Neuron (in vitro differentiated cells): ENCODE measurements around the gene EIF2B2.

ENCODE experiments used
- H2AFZ ChIP-seq: one replicate; pipeline ENCODE4 v1.6.1; 2013; ENCODE audit warnings: low read depth, mild to moderate bottlenecking, inconsistent platforms, low read length, moderate library complexity
- H3K27me3 ChIP-seq: one replicate; pipeline ENCODE4 v1.6.1; 2013; ENCODE audit warnings: low read length; ENCODE audit not compliant: insufficient read depth
- H3K36me3 ChIP-seq: one replicate; pipeline ENCODE4 v1.6.1; 2013; ENCODE audit warnings: low read length; ENCODE audit not compliant: insufficient read depth
- H3K4me1 ChIP-seq: one replicate; pipeline ENCODE4 v1.6.1; 2013; ENCODE audit warnings: low read length; ENCODE audit not compliant: insufficient read depth
- H3K4me3 ChIP-seq: 2 replicates; pipeline ENCODE4 v1.5.1; 2013; ENCODE audit warnings: mild to moderate bottlenecking, low read length, moderate library complexity
- H3K9me3 ChIP-seq: one replicate; pipeline ENCODE4 v1.6.1; 2013; ENCODE audit warnings: low read length

Gene EIF2B2

DNA sequence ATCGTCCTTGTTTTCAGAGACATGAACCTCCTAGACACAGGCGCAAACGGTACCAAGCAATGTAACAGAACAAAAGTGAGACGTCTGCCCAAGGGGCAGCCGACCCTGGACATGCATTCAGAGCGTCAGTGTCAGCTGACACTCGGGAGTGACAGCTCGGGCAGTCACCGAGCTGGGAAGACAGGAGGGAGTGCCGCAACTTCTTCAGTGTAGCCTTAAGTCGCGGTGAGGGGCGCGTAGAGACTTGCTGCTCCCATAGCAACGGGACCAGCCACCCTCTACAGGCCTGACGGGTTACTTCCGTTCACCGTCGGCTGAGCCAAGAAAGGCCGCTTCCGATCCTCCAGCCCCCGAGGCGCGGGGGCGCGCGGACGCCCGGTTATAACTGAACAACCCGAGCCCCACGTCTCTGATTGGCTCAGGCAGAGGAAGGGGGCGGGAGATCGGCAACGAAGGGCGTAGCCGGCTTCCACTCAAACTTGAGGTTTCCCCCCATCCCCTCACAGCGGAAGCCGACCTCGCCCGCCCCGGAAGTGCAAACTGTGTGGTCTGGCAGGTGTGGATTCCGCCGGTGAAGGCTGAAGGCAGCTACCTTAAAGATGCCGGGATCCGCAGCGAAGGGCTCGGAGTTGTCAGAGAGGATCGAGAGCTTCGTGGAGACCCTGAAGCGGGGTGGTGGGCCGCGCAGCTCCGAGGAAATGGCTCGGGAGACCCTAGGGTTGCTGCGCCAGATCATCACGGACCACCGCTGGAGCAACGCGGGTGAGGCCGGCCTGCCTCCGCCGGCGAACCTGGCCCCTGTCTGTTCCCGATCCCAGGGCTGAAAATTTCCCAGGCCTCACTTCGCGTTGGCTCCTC lies at the start of gene EIF2B2:
Gene EIF2B2 (plus strand): TSS at position 530 of the 858 bp plus-strand sequence. CDS start 70 bp downstream, at position 600.
- H2AFZ ChIP-seq = peak within 1 kb of the TSS; percentile 83
- peak within 1 kb of the TSS; percentile 82 for H3K4me3 ChIP-seq
- peaks cover 28% of the 10 kb centered on the region for H3K36me3 ChIP-seq
- H3K27me3 ChIP-seq = no peaks in the 10 kb centered on the region
- peaks cover 9% of the 10 kb centered on the region for H3K4me1 ChIP-seq
- no peaks in the 10 kb centered on the region for H3K9me3 ChIP-seq

DNA sequence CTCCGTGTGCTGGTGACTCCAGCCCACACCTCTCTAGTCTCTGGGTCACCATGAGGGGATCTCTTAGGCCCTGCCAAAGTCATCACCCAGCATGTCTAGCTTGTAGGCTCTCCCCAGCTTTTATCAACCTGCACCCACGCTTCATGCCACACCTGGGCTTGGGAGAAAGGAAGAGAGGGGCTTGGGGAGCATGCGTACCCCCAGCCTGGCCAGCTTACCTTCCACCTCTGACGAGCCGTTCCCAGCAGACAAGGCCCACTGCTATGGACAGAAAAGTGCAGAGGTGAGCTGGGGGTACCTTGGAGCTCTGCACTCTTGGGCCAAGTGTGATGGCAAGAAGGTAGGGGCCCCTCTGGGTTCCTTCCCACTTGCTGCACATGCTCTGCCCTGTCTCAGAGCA lies 49.0 kb upstream of the EIF2B2 start:
- no peaks in the 10 kb centered on the region for H3K9me3 ChIP-seq
- H3K4me1 ChIP-seq = peaks cover 30% of the 10 kb centered on the region
- no peak overlapping the region for H2AFZ ChIP-seq
- H3K36me3 ChIP-seq = no peaks in the 10 kb centered on the region
- no peaks in the 10 kb centered on the region for H3K27me3 ChIP-seq
- H3K4me3 ChIP-seq = no peak overlapping the region

DNA sequence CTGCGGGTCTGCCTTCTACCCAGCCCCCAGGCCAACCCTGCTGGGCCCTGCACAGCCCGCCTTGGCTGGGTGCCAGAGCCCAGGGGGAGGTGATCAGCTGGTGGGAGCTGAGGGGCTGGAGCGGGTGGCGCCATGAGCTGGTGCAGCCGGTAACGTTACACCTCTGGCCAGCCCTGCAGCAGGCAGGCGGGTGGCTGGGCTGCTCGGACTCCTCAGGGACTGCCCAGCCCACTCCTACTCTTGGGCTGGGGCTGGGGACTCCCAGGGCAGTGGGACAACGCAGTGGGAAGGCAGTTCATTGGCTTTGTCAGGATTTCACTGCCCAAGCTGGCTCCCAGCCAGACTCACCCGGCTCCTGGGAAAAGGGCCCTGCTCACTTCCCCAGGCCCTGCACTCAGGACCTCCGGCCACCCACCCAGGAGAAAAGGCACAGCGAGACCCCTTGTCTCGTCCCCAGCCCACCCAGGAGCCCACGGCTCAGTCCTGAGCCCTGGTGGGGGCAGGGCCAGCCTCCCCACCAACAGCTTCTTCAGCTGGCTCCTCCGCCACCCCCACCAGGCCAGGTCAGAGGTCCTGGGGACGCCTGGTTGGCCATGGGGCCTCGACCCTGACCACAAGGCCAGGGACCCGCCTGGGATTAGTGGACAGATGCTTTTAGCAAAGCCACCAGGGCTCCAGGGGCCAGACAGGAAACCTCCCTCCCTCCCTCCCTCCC lies 48.3 kb upstream of the EIF2B2 start:
- no peaks in the 10 kb centered on the region for H3K36me3 ChIP-seq
- peaks cover 30% of the 10 kb centered on the region for H3K4me1 ChIP-seq
- no peaks in the 10 kb centered on the region for H3K9me3 ChIP-seq
- H3K4me3 ChIP-seq = no peak overlapping the region
- H3K27me3 ChIP-seq = no peaks in the 10 kb centered on the region
- H2AFZ ChIP-seq = no peak overlapping the region

DNA sequence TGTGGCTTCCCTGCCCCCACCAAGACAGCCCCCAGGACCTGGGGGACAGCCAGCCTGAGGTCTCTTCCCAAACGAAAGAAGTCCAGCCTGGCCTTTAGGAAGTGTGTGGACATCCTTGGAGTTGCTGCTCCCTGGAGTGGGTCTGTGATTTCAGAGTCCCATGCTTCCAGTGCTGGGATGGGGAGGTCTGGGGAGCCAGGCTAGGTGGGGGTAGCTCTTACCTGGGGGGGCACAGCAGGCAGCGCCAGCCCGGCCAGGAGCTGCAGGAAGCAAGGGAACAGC lies 47.8 kb upstream of the EIF2B2 start:
- Histone ChIP-seq H3K4me1 (peaks cover 30% of the 10 kb centered on the region), H2AFZ (no peak overlapping the region), H3K4me3 (no peak overlapping the region), H3K36me3 (no peaks in the 10 kb centered on the region), H3K27me3 (no peaks in the 10 kb centered on the region), H3K9me3 (no peaks in the 10 kb centered on the region)

DNA sequence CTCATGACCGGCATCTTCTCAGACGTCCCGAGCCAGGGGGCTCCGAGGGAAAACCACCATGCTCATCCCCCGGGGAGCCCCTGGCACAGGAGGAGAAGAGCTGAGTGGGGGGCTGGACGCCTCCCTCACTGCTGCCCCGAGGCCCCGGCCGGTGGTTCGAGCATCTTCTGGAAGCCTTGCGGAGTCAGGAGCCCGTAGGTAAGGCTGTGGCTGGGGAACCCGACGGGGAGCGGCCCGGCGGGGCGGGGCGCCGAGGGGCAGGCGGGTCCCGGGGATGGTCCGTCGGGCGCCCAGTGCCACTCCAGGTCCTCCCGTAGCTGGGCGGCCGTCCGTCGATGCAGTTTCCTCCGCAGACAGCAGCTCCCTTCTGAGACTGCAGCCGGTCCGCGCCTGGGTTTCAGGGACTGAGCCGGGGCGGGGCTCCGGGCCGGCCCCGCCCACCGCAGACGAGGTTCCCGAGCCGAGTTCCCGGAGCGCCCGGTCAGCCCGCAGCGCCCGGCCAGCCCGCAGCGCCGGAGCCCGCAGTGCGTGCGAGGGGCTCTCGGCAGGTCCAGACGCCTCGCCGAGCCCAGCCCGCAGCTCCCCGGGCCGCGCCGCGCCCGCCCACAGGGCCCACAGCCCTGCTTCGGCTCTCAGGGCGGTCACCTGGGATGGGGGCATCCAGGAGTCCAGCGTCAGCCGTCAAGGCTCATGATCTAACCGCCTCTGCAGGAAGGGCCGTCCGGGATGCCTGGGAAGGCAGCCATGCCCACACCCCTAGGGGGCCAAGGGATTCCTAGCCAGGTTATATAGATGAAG lies 47.3 kb upstream of the EIF2B2 start, which contains the start of gene PGF:
Gene PGF (minus strand): TSS at position 369 of the 798 bp plus-strand sequence. CDS start 355 bp downstream, at position 14.
- Histone ChIP-seq H3K27me3 (no peaks in the 10 kb centered on the region), H3K4me1 (peaks cover 30% of the 10 kb centered on the region), H3K9me3 (no peaks in the 10 kb centered on the region), H3K36me3 (no peaks in the 10 kb centered on the region), H2AFZ (peak within 1 kb of the TSS; percentile 10), H3K4me3 (no peak within 1 kb of the TSS)

DNA sequence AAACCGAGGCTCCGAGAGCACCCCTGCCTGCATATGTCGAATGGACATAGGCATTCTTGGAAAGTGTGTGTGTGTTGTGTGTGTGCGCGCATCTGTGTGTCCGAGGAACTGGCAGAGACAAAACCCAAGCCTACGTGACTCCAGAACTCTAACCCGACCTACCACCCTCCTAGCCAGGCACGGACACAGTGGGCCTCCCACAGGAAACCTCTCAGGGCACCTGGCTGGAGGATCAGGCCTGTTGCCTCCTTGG lies 46.8 kb upstream of the EIF2B2 start:
- H3K36me3 ChIP-seq = no peaks in the 10 kb centered on the region
- H3K4me3 ChIP-seq = no peak overlapping the region
- peaks cover 27% of the 10 kb centered on the region for H3K4me1 ChIP-seq
- no peak overlapping the region for H2AFZ ChIP-seq
- no peaks in the 10 kb centered on the region for H3K27me3 ChIP-seq
- no peaks in the 10 kb centered on the region for H3K9me3 ChIP-seq

DNA sequence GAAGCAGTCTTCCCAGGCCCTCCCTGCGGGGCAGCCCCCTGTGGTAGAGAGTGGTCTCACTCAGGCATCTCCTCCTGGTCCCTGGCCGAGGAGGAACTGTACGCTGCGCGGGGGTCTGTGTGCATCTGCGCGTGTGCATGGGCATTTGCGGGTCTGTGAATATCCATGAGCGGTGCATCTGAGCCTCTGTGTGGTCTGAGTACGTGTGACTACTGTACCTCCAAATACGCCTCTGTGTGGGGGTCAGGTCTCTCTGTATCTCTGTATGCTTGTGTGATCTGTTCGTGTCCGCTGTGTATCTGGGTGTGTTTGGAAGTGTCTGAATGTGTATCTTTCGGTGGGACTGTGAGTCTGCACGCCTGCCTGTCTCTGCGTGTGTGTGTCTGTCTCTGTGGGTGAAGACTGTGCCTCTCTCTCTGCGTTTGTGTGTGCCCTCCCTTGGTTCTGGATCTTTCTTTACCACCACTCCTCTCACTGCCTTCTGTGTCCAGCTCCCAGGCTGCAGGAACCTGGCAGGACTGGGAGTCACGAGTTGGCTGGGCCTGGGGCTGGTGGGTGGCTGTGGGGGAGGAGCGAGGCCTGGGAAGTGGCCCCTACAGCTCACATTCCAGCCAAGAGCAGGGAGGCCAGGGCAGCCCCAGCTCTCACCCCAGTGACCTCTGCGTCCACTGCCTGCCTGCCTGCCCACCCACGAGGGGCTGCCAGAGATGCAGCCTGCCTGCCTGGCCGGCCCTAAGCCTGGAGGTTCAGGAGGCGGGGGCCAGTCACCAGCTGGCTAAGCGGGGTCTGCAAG lies 46.2 kb upstream of the EIF2B2 start:
- Histone ChIP-seq H3K9me3 (no peaks in the 10 kb centered on the region), H3K27me3 (no peaks in the 10 kb centered on the region), H3K4me3 (no peak overlapping the region), H2AFZ (peak overlapping the region; percentile 10), H3K4me1 (peaks cover 23% of the 10 kb centered on the region), H3K36me3 (no peaks in the 10 kb centered on the region)

DNA sequence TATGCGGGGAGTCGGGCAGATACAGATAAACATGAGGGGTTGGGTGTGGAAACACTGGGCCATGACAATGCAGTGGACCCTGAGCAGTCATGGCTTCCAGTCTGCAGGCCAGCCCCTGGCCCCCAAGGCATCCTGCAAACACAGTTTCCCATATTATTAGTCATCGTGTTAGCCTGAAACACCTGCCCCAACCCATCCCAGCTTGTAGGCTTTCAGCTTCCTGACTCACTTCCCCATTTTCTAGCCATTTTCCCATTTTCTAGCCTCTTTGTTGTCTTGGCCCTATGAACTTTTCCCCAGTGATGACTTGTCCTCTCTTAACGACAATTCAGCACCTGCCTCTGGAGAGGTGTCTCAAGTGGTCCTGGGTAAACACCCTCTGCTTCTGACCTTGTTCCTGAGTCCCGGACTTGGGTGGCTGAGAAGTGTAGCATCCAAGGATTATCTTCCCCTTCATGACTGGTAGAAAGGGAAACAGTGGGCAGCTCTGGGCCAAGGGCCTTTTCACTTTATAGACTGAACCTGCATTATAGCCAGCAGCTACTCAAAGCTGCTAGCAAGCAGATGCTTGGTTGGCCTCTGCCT lies 43.0 kb upstream of the EIF2B2 start:
- Histone ChIP-seq H3K36me3 (no peaks in the 10 kb centered on the region), H2AFZ (no peak overlapping the region), H3K4me1 (peaks cover 22% of the 10 kb centered on the region), H3K9me3 (no peaks in the 10 kb centered on the region), H3K27me3 (no peaks in the 10 kb centered on the region), H3K4me3 (no peak overlapping the region)

DNA sequence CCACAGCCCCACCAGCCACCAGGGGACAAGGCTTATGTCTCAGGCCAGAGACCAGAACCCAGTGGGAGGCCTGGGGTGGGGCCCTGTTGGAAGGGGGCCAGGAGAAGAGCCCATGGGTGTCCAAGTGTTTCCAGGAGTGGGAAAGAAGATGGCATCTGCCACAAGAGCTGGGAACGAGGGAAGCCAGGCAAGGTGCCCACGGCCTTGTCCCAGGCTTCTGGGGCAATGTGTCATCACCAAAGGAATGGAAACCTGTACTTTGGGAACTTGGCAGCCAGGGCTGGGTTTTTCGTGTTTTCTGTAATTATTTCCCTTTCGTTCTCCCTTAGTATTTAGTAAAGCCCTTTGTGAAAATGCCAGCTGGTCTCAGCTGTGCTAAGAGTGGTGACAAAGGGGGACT lies 42.0 kb upstream of the EIF2B2 start:
- Histone ChIP-seq H3K27me3 (no peaks in the 10 kb centered on the region), H3K4me1 (peaks cover 19% of the 10 kb centered on the region), H3K4me3 (no peak overlapping the region), H3K9me3 (no peaks in the 10 kb centered on the region), H2AFZ (no peak overlapping the region), H3K36me3 (no peaks in the 10 kb centered on the region)

DNA sequence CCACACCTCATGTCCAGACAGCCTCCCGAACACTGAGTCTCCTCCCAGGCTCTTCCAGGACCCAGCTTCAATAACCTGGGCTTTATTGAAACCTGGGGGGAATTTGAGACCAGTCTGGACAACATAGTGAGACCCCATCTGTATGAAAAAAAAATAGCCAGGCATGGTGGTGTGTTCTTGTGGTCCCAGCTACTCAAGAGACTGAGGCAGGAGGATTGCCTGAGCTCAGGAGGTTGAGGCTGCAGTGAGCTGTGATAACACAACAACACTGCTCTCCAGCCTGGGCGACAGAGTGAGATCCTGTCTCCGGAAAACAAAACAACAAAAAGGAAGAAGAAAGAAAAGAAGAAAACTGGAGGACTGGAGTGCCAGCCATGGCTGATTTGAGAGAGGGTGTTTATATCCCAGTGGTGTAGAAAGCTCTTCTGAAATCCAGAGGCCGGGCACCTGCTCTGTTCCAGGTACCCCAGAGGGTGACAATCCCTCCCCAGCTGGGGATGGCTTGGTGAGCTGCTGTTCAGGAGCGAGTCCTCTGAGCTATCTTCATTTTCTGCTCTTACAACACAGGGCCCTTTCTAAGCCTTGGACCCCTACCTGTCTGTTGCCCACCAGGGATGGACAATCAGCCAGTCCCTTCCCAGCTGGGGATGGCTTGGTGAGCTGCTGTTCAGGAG lies 41.3 kb upstream of the EIF2B2 start:
- Histone ChIP-seq H3K4me3 (no peak overlapping the region), H3K36me3 (no peaks in the 10 kb centered on the region), H3K27me3 (no peaks in the 10 kb centered on the region), H3K9me3 (no peaks in the 10 kb centered on the region), H2AFZ (no peak overlapping the region), H3K4me1 (peaks cover 13% of the 10 kb centered on the region)

DNA sequence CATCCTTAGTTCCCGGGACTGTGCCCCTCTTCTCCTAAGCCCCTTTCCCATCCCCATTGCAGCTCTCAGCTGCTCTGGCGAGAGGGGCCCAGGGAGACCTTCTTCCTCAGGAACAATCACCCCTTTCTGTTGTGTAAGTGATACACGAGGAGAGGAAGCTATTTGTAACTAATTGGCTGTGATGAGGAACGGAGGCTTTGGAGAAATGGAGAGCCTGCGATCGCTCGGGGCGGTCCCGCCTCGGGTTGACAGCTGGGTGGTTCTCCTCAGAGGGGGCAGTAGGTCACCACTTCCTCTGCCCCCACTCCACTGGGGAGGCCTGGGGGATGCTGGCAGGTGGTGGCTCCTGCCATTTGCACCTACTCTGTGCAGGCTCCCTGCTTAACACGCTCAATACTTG lies 40.7 kb upstream of the EIF2B2 start:
- H3K27me3 ChIP-seq = no peaks in the 10 kb centered on the region
- H3K9me3 ChIP-seq = no peaks in the 10 kb centered on the region
- H3K4me1 ChIP-seq = peaks cover 6% of the 10 kb centered on the region
- H3K4me3 ChIP-seq = no peak overlapping the region
- no peaks in the 10 kb centered on the region for H3K36me3 ChIP-seq
- no peak overlapping the region for H2AFZ ChIP-seq

DNA sequence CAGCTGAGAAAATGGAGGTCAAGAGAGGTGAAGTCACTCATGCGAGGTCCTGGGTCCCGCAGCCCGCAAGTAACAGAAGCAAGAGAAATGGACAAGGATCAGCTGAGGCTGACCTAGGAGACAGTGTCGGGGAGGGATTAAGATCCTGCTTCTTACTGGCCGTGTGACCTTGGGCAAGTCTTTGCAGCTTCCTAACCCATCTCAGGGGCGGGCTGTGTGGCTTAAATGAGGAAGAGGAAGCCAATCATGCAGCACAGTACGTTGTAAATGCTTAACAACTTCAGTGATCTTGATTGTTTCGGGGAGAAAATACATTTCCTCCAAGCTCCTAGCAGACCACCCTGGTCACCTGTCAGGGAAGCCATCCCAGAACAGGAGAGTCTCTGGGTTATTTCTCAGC lies 40.2 kb upstream of the EIF2B2 start:
- H3K27me3 ChIP-seq = no peaks in the 10 kb centered on the region
- H2AFZ ChIP-seq = no peak overlapping the region
- no peak overlapping the region for H3K4me3 ChIP-seq
- peaks cover 4% of the 10 kb centered on the region for H3K4me1 ChIP-seq
- no peaks in the 10 kb centered on the region for H3K9me3 ChIP-seq
- H3K36me3 ChIP-seq = no peaks in the 10 kb centered on the region
